ENCODE data around the gene TRMT1.
A peak's percentile ranks its signal among the peaks of the same experiment; 100 is the strongest.

TRMT1 gene

DNA sequence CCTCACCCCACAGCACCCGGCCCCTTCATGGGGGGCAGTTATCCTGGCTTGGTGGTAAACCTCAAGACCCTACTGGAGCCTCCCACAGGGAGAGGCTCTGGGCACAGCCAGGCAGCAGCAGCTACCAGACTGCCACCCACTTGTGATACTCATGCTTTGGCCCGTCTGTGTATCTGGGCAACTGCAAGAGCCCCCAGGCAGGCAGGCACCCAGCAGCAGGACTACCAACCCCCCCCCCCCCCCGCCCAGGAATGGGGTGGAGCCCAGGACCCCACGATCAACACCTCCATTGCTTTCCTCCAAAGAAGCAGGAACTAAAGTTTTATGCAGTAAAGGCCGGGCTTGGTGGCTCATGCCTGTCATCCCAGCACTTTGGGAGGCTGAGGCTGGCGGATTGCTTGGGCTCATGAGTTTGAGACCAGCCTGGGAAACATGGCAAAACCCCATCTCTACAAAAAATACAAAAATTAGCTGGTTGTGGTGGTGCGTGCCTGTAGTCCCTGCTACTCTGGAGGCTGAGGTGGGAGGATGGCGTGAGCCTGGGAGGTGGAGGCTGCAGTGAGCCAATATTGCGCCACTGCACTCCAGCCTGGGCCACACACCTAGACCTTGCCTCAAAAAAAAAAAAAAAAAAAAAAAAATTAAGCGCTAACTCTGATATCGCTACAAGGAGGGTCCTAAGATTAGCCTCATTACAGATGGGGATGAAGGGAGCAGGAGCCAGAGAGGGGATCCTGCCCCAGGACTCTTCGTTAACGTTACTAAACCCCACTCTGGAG is 12.8 kb downstream of the TRMT1 start:
- DNase-seq (ENCODE audit: extremely low read depth in 1 of 2, low read depth in 1 of 2), result no peak

GRCh38 chr19:13102666-13103580 is 13.6 kb downstream of the TRMT1 start, which contains the start of gene LYL1:
LYL1 (minus strand) TSS chr19:13102858; CDS start chr19:13101171, 1,687 bp downstream.
- DNase-seq (ENCODE audit: extremely low read depth in 1 of 2, low read depth in 1 of 2), result no peak

DNA sequence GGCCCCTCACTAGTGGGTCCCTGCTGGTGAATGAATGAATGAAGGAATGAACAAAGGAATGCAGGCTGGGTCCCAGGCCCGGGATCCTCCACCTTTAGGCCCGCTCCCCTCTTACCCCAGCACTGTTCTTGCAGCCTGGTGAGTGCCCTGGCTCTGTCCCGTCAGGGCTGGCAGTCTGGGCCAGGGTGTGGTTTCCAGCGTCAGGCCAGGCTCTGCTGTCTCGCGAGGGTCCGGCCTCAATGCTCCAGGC is 14.2 kb downstream of the TRMT1 start:
- DNase-seq (ENCODE audit: extremely low read depth in 1 of 2, low read depth in 1 of 2), result no peak

DNA sequence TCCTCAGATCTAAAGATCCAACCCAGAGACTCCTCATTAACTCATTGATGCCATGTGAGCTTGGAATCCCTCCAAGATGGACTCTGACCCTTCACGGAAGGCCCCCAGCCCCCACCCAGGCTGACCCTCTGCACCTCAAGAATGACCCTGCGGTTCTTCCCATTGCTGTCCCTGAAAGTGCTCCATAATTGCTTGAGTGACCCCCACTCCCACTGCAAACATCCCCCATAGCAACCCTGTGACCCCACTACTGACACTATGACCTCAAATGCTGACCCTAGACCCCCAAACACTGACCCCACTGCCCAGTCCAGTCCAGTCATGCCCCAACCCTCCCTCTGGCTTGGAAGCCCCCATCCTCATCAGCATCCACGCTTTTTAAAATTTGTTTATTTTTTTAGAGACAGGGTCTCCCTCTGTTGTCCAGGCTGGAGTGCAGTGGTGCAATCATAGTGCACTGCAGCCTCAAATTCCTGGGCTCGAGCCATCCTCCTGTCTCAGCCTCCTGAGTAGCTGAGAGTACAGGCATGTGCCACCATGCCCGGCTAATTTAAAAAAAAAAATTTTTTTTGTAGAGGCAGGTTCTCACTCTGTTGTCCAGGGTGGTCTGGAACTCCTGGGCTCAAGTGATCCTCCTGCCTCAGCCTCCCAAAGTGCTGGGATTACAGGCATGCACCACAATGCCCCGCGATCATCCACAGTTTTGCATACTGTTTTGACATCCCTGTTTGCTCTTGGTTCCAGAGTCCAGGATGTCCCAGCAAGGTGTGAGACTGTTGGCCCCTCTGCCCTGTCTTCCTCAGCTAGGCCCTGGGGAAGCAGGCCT is 14.7 kb downstream of the TRMT1 start:
- DNase-seq (ENCODE audit: extremely low read depth in 1 of 2, low read depth in 1 of 2), result no peak

GRCh38 chr19:13100841-13101589 is 15.5 kb downstream of the TRMT1 start:
- no peak for DNase-seq (ENCODE audit: extremely low read depth in 1 of 2, low read depth in 1 of 2)

GRCh38 chr19:13100031-13100588 is 16.4 kb downstream of the TRMT1 start:
- peak in 1 of 2 donors; percentile 59 for DNase-seq (ENCODE audit: extremely low read depth in 1 of 2, low read depth in 1 of 2)

- DNase-seq (ENCODE audit: extremely low read depth in 1 of 2, low read depth in 1 of 2), result peak in 1 of 2 donors; percentile 71
These were observed 17.2 kb downstream of the TRMT1 start for GRCh38 chr19:13099073-13099999.

DNA sequence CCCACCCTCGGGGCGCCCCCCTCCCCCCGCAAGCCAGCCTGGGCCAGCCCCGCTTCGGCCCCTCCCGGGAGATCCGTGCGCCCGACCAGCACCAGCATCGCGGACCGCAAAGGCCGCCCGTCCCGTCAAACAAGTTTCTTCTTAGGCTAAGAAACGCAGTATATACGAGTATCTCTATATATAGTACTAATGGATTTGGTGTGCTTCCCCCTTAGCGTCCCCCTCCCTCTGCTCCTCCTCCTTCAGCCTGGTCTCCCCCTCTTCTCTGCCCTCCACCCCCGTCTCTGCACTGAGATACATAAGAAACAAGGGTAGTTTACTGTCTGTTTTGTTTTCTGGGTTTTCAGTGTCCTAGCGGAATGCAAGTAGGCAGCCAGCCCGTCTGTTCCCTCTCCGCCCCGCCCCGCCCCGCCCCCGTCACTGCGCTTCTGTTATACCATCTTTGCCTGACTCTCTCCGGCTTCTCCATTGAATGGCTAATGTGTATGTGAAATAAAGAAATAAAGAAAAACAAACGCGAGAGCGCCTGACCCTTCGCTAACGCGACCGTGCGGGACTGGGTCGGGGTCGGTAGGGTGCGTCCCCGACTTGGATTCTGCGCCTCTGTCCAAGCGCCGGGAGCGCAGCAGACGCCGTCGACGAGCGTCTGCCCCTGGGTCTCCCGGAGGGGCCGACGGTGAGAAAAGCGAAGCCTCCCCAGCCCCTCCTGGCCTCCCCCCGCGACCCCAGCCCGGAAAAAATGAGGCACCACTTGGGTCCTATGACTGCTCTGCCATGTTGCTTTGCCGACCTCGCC is 18.1 kb downstream of the TRMT1 start:
- DNase-seq (ENCODE audit: extremely low read depth in 1 of 2, low read depth in 1 of 2), result no peak

DNA sequence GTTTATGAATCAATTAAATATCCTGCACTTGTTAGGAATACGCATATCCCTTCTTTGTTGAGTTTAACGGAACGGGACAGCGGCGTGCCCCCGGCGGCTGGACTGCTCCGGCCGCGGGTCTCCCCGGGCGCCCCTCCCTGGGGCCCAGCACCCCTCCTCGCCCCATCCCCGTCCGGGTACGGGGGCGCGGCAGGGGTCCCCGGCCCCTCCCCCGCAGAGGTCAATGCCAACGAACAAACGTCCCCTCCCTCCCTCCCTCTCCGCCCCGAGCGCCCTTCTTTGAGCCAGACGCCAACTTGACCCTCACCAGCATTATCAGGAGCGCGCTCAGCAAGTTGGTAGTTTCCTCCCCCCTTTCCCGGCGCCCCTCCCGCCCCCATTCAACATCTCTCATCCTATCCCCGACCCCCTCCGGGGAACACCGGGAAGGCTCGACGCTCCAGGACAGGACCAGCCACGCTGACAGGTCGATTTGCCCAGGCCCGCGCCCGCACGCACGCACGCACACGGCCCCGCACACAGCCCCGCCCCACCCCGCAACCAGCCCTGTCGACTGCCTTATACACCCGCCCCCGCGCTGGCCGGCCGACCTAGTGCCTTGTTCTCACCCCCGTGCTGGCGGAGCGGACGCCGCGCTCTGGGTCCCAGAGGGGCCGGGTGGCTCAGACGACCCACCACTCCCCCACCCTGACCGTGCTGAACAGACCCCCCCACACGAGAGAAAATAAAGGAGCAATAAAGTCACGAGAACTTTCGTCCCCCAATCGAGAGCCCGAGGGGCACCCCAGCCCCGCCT is 18.9 kb downstream of the TRMT1 start:
- DNase-seq (ENCODE audit: extremely low read depth in 1 of 2, low read depth in 1 of 2), result no peak

DNA sequence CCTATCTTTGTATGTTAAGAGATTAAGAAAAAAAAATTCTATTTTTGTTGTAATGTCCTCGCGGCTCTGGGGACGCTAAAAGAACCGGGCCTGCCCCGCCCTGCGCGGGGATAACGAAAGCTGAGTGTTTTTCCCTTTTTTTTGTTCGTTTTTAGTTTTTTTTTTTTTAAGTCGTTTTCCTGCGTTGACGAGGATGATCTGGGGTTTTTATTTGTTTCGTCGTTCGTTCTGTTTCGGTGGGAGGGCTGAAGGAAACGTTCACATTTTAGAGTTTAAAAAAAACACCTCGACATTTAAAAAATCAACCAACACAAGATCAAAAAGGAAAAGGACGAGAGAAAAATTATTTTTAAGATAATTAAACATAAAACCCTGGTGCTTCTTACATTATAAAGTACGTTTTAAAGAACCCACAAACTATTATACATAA is 19.5 kb downstream of the TRMT1 start:
- DNase-seq (ENCODE audit: extremely low read depth in 1 of 2, low read depth in 1 of 2), result no peak

DNA sequence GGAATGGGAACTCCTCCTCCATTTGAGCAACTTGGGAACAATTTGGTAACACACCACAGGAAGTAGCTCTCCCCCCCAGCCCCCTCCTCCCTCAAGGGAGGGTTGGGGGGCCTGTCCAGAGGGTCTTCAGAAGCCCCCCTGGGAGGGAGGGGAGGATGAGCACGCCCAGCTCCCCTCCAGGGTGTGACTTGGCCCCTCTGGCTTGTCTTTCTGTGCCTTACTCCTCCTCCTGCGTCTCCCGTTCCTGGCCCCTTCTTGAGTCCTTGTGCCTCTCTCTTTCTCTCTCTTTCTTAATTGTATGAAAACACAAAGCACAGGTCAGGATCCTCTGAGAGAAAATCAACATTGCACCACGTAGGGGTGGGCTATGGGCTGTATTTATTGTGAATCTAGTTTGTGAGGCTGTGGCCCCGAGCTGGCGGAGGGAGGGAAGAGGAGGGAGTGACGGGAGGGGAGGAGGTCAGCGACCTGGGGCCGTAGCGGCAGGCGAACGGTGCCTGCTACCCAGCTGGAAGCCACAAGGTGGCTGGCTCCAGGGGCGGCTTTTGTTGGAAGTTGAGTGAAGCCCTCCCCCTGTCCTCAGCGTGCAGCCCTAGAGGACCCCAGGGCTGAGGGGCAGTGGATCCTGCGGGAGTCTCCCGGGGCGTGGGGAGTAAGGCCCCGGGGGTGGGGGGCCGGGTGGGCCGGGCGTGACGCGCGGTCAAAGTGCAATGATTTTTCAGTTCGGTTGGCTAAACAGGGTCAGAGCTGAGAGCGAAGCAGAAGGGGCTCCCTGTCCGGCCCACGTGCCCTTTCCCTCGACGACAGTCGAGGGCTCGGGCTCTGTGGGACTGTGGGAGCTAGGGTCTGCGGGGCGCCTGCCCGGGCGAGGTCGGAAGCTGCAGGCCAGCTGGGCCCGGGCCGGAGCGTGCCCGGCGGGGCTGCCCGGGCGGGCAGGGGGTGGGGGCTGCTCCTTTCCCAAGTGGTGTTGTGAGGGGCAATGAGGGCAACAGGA is 20.3 kb downstream of the TRMT1 start:
- DNase-seq (ENCODE audit: extremely low read depth in 1 of 2, low read depth in 1 of 2), result no peak

DNA sequence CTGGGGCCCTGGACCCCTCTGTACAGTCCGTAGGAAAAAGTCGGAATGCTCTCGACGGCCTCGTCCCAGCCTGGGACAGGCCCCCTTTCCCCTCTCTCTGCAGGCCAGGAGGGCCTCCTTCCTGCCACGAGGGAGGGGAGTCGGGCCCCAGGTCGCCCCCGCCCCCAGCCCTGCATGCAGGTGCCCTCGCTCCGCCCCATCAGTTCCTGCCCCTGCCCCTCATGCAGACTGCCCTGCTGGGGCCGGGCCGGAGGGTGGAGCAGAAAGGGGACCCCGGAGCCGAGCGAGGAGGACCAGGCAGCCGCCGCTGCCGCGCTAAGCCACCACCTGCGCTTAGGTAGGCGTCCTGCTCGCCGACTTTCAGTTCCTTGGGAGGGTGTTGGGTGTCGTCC is 21.2 kb downstream of the TRMT1 start:
- DNase-seq (ENCODE audit: extremely low read depth in 1 of 2, low read depth in 1 of 2), result no peak

GRCh38 chr19:13094771-13095392 is 21.7 kb downstream of the TRMT1 start:
- DNase-seq (ENCODE audit: extremely low read depth in 1 of 2, low read depth in 1 of 2), result no peak

- no peak for DNase-seq (ENCODE audit: extremely low read depth in 1 of 2, low read depth in 1 of 2)
These were observed 22.4 kb downstream of the TRMT1 start for GRCh38 chr19:13094106-13094504.

GRCh38 chr19:13093407-13094105 is 23.0 kb downstream of the TRMT1 start:
- DNase-seq (ENCODE audit: extremely low read depth in 1 of 2, low read depth in 1 of 2), result peak in 1 of 2 donors; percentile 56
